Measurements from ENCODE around the gene TAF11. TPM values are rescaled to one million over a fixed set of nuclear protein-coding genes. Genes with fewer than 3 reads are reported as not detected.

TAF11 gene
- total and polyA plus RNA-seq, 10 donors: 19.1 to 56.3 (median 25.9) TPM

DNA sequence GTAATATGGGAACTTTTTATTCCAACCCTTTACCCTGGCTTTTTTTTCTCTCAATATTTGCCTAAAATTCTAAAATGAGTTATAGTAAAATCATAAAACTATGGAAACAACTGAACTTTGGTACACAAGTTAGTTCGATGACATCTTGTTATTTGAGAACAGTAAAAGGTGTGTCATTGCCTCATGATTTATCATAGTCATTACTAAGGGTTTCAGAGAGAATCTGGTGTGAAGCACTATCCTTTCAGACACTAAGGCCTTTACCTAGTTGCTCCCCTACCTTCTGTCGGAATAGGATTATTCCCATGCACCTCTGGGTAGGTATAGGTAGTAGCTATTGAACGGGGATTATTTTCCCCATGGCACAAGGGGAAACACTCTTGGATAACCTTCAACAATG is 11.4 kb downstream of the TAF11 start:
- WGBS, 5 donors: 92 to 99% (median 93%) methylated on average over 3 of the region's 3 CpGs
- Histone ChIP-seq H3K4me3 (no peak overlapping the region), H3K36me3 (peaks cover 0 to 100% (median 81%) of the 10 kb centered on the region in 6 donors), H3K4me1 (no peaks in the 10 kb centered on the region), H3K27me3 (replicated peaks in 1 of 7) (no peaks in the 10 kb centered on the region), H3K27ac (no peak overlapping the region), H3K9me3 (no peaks in the 10 kb centered on the region)
- DNase-seq: no peak
- TF ChIP-seq POLR2AphosphoS5 (IDR thresholded peaks at IDR 0.05) (no peak), CTCF (IDR thresholded peaks at IDR 0.05 in 8 of 11, conservative IDR thresholded peaks at IDR 0.05 in 3 of 11) (no peak), POLR2A (IDR thresholded peaks at IDR 0.05) (no peak)
- intact Hi-C loops (cut with DNase I; ENCODE audit: low total_unique reads): no loop called here

DNA sequence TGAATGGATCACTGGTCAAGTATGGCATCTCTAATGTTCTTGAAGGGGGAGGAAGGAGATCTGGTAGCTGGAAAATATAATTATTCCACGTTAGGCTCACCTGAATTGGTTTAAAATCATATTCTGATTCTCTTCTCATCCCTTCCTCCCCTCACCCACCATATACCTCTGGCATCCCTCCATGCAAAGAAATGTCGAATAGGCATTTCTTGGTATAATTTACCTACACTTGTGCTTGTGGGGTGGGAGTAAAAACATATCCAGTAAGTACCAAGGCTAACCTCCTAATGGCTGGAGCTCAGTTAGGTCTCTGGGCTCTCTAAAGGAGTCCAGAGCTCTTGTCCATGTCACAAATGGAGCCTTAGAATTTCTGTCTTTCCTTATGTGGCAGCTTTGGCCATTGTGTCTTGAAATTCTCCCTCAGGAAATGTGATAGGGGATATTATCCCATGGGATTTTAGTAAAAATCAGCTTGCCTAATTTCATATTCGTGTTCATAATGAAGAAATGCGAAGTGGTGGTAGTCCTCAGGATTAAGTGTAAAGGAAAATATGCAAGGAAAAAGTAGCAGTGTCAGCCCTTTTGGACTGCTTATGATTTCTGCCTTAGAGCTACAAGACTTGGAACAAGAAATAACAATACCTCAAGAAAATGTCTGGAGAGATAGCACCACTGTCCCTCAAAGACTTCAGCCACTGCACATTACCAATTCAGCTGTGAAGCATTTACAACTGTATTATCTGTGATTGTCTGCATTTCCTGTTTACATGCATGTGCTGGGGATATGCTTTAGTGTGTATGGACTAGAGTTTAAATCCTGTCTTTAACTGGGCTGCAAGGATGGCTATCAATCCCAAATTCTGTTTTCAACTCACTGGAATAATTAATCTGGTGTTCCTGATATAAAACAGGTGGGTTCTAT is 12.3 kb downstream of the TAF11 start:
- H3K4me1 ChIP-seq: no peaks in the 10 kb centered on the region
- no peaks in the 10 kb centered on the region for H3K9me3 ChIP-seq
- intact Hi-C loops (cut with DNase I; ENCODE audit: low total_unique reads): no loop called here
- H3K36me3 ChIP-seq: peaks cover 0 to 100% (median 79%) of the 10 kb centered on the region in 6 donors
- 92 to 95% (median 94%) methylated on average over 4 of the region's 4 CpGs for WGBS, 5 donors
- no peak overlapping the region for H3K27ac ChIP-seq
- H3K27me3 ChIP-seq (replicated peaks in 1 of 7): no peaks in the 10 kb centered on the region
- H3K4me3 ChIP-seq: no peak overlapping the region
- TF ChIP-seq CTCF (IDR thresholded peaks at IDR 0.05 in 8 of 11, conservative IDR thresholded peaks at IDR 0.05 in 3 of 11): no peak
- no peak for TF ChIP-seq POLR2AphosphoS5 (IDR thresholded peaks at IDR 0.05)
- TF ChIP-seq POLR2A (IDR thresholded peaks at IDR 0.05): no peak
- no peak for DNase-seq

- H3K9me3 ChIP-seq: no peaks in the 10 kb centered on the region
- 71 to 90% (median 87%) methylated on average over 1 of the region's 1 CpG for WGBS, 5 donors
- intact Hi-C loops (cut with DNase I; ENCODE audit: low total_unique reads): no loop called here
- DNase-seq: no peak
- H3K27me3 ChIP-seq (replicated peaks in 1 of 7): no peaks in the 10 kb centered on the region
- no peak overlapping the region for H3K4me3 ChIP-seq
- H3K27ac ChIP-seq: no peak overlapping the region
- peaks cover 0 to 100% (median 63%) of the 10 kb centered on the region in 6 donors for H3K36me3 ChIP-seq
- TF ChIP-seq POLR2AphosphoS5 (IDR thresholded peaks at IDR 0.05) (no peak), CTCF (IDR thresholded peaks at IDR 0.05 in 8 of 11, conservative IDR thresholded peaks at IDR 0.05 in 3 of 11) (no peak), POLR2A (IDR thresholded peaks at IDR 0.05) (no peak)
- no peaks in the 10 kb centered on the region for H3K4me1 ChIP-seq
Observed at GRCh38 chr6:34872332-34872731, 15.5 kb downstream of the TAF11 start.

GRCh38 chr6:34871853-34872252 is 16.0 kb downstream of the TAF11 start:
- Histone ChIP-seq H3K9me3 (no peaks in the 10 kb centered on the region), H3K27ac (no peak overlapping the region), H3K4me3 (no peak overlapping the region), H3K27me3 (replicated peaks in 1 of 7) (no peaks in the 10 kb centered on the region), H3K36me3 (peaks cover 0 to 100% (median 63%) of the 10 kb centered on the region in 6 donors), H3K4me1 (no peaks in the 10 kb centered on the region)
- no peak for DNase-seq
- 78 to 88% (median 86%) methylated on average over 4 of the region's 4 CpGs for WGBS, 5 donors
- no peak for TF ChIP-seq POLR2AphosphoS5 (IDR thresholded peaks at IDR 0.05)
- intact Hi-C loops (cut with DNase I; ENCODE audit: low total_unique reads): no loop called here

Data from spleen (tissue), 11 donors.